GM13977 (cell line): ENCODE results near the gene FOXO1.

Source experiments
- DNase-seq: peaks from one replicate; pipeline ENCODE4 v3.0.0; 2012; ENCODE audit warnings: low spot score
- in situ Hi-C: fragments of 300-500 bp; cut with MboI; formaldehyde crosslinking; loops from one replicate; pipeline ENCODE4 v1.12.0; 2022; ENCODE audit warnings: low sequenced_read_pairs, low pct_unique_long_range_greater_than_20kb, mixed read lengths, inconsistent platforms; ENCODE audit not compliant: unreplicated experiment
- TF ChIP-seq, protein P1 (sequence below): IDR thresholded peaks from 2 replicates; pipeline ENCODE4 v1.5.1; 2012; ENCODE audit warnings: mild to moderate bottlenecking, control low read depth; ENCODE audit not compliant: insufficient read depth; ENCODE audit errors: extremely low read depth, missing control alignments

The FOXO1 gene

GRCh38 chr13:40597735-40598365 lies 68.6 kb downstream of the FOXO1 start:
- DNase-seq: no peak
- TF ChIP-seq, protein P1, sequence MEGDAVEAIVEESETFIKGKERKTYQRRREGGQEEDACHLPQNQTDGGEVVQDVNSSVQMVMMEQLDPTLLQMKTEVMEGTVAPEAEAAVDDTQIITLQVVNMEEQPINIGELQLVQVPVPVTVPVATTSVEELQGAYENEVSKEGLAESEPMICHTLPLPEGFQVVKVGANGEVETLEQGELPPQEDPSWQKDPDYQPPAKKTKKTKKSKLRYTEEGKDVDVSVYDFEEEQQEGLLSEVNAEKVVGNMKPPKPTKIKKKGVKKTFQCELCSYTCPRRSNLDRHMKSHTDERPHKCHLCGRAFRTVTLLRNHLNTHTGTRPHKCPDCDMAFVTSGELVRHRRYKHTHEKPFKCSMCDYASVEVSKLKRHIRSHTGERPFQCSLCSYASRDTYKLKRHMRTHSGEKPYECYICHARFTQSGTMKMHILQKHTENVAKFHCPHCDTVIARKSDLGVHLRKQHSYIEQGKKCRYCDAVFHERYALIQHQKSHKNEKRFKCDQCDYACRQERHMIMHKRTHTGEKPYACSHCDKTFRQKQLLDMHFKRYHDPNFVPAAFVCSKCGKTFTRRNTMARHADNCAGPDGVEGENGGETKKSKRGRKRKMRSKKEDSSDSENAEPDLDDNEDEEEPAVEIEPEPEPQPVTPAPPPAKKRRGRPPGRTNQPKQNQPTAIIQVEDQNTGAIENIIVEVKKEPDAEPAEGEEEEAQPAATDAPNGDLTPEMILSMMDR: no peak
- in situ Hi-C loops: no loop called here

DNA sequence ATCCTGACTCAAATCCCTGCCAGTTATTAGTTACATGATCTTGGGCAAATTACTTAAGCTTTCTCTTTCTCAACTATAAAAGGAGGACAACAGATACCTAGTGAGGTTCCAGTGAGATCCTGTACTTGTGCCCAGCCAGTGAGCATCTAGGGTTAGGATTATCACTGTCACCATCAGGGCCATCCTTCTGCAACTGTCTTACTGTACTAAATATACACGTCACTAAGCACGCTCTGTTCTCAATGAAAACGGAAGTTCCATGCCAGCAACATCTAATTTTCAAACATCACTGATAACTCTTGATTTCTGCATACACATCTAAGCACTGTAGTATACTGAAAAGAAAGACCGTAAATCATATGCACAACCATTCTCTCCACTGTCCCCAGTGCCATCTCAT lies 70.0 kb downstream of the FOXO1 start:
- TF ChIP-seq, protein P1: no peak
- in situ Hi-C loops: no loop called here
- DNase-seq: no peak

- TF ChIP-seq, protein P1: no peak
- DNase-seq: no peak
- in situ Hi-C loops: no loop called here
Measured at GRCh38 chr13:40595693-40596092, 70.7 kb downstream of the FOXO1 start.

- no peak for DNase-seq
- TF ChIP-seq, protein P1: no peak
- in situ Hi-C loops: no loop called here
Measured at GRCh38 chr13:40592035-40592434, 74.4 kb downstream of the FOXO1 start.

- TF ChIP-seq, protein P1: no peak
- in situ Hi-C loops: no loop called here
Measured at GRCh38 chr13:40591091-40591490, 75.3 kb downstream of the FOXO1 start.

GRCh38 chr13:40590112-40590862 lies 76.2 kb downstream of the FOXO1 start:
- in situ Hi-C loops: no loop called here
- DNase-seq: no peak
- TF ChIP-seq, protein P1: no peak

More at GRCh38 chr13:40591091-40591490, 75.3 kb downstream of the FOXO1 start:
- DNase-seq: no peak
